ENCODE results near the gene E2F1.
A peak's percentile ranks its signal among the peaks of the same experiment; 100 is the strongest.

E2F1 gene

GRCh38 chr20:33725607-33726264, 39.6 kb upstream of the E2F1 start:
- Histone ChIP-seq H3K27ac (ENCODE audit: low read length) (no peak overlapping the region), H3K9me3 (ENCODE audit: control insufficient read depth, low read depth, low read length) (no peaks in the 10 kb centered on the region), H3K4me3 (ENCODE audit: low read length) (no peak overlapping the region), H3K9ac (ENCODE audit: low read length) (no peak overlapping the region), H3K36me3 (ENCODE audit: control insufficient read depth, low read depth, low read length) (no peaks in the 10 kb centered on the region), H3K27me3 (ENCODE audit: control insufficient read depth, insufficient read depth, low read length) (no peaks in the 10 kb centered on the region), H3K4me1 (ENCODE audit: control insufficient read depth, low read depth, low read length) (no peaks in the 10 kb centered on the region)

GRCh38 chr20:33724439-33725094, 38.4 kb upstream of the E2F1 start:
- Histone ChIP-seq H3K36me3 (ENCODE audit: control insufficient read depth, low read depth, low read length) (no peaks in the 10 kb centered on the region), H3K4me1 (ENCODE audit: control insufficient read depth, low read depth, low read length) (no peaks in the 10 kb centered on the region), H3K9ac (ENCODE audit: low read length) (no peak overlapping the region), H3K27me3 (ENCODE audit: control insufficient read depth, insufficient read depth, low read length) (no peaks in the 10 kb centered on the region), H3K4me3 (ENCODE audit: low read length) (no peak overlapping the region), H3K9me3 (ENCODE audit: control insufficient read depth, low read depth, low read length) (no peaks in the 10 kb centered on the region), H3K27ac (ENCODE audit: low read length) (no peak overlapping the region)

- H3K27ac ChIP-seq (ENCODE audit: low read length) = no peak overlapping the region
- no peaks in the 10 kb centered on the region for H3K9me3 ChIP-seq (ENCODE audit: control insufficient read depth, low read depth, low read length)
- H3K9ac ChIP-seq (ENCODE audit: low read length) = no peak overlapping the region
- no peaks in the 10 kb centered on the region for H3K4me1 ChIP-seq (ENCODE audit: control insufficient read depth, low read depth, low read length)
- H3K4me3 ChIP-seq (ENCODE audit: low read length) = no peak overlapping the region
- H3K27me3 ChIP-seq (ENCODE audit: control insufficient read depth, insufficient read depth, low read length) = no peaks in the 10 kb centered on the region
- no peaks in the 10 kb centered on the region for H3K36me3 ChIP-seq (ENCODE audit: control insufficient read depth, low read depth, low read length)
Observed at GRCh38 chr20:33721391-33722140, 35.4 kb upstream of the E2F1 start.

- Histone ChIP-seq H3K9ac (ENCODE audit: low read length) (no peak within 1 kb of the TSS), H3K9me3 (ENCODE audit: control insufficient read depth, low read depth, low read length) (no peaks in the 10 kb centered on the region), H3K27ac (ENCODE audit: low read length) (no peak within 1 kb of the TSS), H3K36me3 (ENCODE audit: control insufficient read depth, low read depth, low read length) (no peaks in the 10 kb centered on the region), H3K4me1 (ENCODE audit: control insufficient read depth, low read depth, low read length) (no peaks in the 10 kb centered on the region), H3K4me3 (ENCODE audit: low read length) (peak within 1 kb of the TSS; percentile 52), H3K27me3 (ENCODE audit: control insufficient read depth, insufficient read depth, low read length) (no peaks in the 10 kb centered on the region)
Observed at GRCh38 chr20:33719989-33720709, 34.0 kb upstream of the E2F1 start, which contains the start of gene PXMP4. TSS of gene PXMP4 (minus strand) at chr20:33720310. CDS start at chr20:33720207, 103 bp downstream.

- Histone ChIP-seq H3K27ac (ENCODE audit: low read length) (no peak overlapping the region), H3K4me3 (ENCODE audit: low read length) (peak overlapping the region; percentile 52), H3K4me1 (ENCODE audit: control insufficient read depth, low read depth, low read length) (no peaks in the 10 kb centered on the region), H3K27me3 (ENCODE audit: control insufficient read depth, insufficient read depth, low read length) (no peaks in the 10 kb centered on the region), H3K9me3 (ENCODE audit: control insufficient read depth, low read depth, low read length) (no peaks in the 10 kb centered on the region), H3K36me3 (ENCODE audit: control insufficient read depth, low read depth, low read length) (no peaks in the 10 kb centered on the region), H3K9ac (ENCODE audit: low read length) (no peak overlapping the region)
Observed at GRCh38 chr20:33719277-33719988, 33.2 kb upstream of the E2F1 start.

GRCh38 chr20:33716498-33716897, 30.3 kb upstream of the E2F1 start:
- H3K9ac ChIP-seq (ENCODE audit: low read length) = no peak overlapping the region
- no peak overlapping the region for H3K4me3 ChIP-seq (ENCODE audit: low read length)
- H3K27ac ChIP-seq (ENCODE audit: low read length) = no peak overlapping the region
- H3K9me3 ChIP-seq (ENCODE audit: control insufficient read depth, low read depth, low read length) = no peaks in the 10 kb centered on the region
- no peaks in the 10 kb centered on the region for H3K36me3 ChIP-seq (ENCODE audit: control insufficient read depth, low read depth, low read length)
- no peaks in the 10 kb centered on the region for H3K27me3 ChIP-seq (ENCODE audit: control insufficient read depth, insufficient read depth, low read length)
- no peaks in the 10 kb centered on the region for H3K4me1 ChIP-seq (ENCODE audit: control insufficient read depth, low read depth, low read length)

GRCh38 chr20:33713865-33714367, 27.7 kb upstream of the E2F1 start:
- Histone ChIP-seq H3K9ac (ENCODE audit: low read length) (no peak overlapping the region), H3K9me3 (ENCODE audit: control insufficient read depth, low read depth, low read length) (no peaks in the 10 kb centered on the region), H3K4me1 (ENCODE audit: control insufficient read depth, low read depth, low read length) (no peaks in the 10 kb centered on the region), H3K27me3 (ENCODE audit: control insufficient read depth, insufficient read depth, low read length) (no peaks in the 10 kb centered on the region), H3K27ac (ENCODE audit: low read length) (no peak overlapping the region), H3K36me3 (ENCODE audit: control insufficient read depth, low read depth, low read length) (no peaks in the 10 kb centered on the region), H3K4me3 (ENCODE audit: low read length) (no peak overlapping the region)

GRCh38 chr20:33711446-33711738, 25.2 kb upstream of the E2F1 start:
- Histone ChIP-seq H3K4me3 (ENCODE audit: low read length) (no peak overlapping the region), H3K27me3 (ENCODE audit: control insufficient read depth, insufficient read depth, low read length) (no peaks in the 10 kb centered on the region), H3K27ac (ENCODE audit: low read length) (no peak overlapping the region), H3K4me1 (ENCODE audit: control insufficient read depth, low read depth, low read length) (no peaks in the 10 kb centered on the region), H3K9ac (ENCODE audit: low read length) (no peak overlapping the region), H3K9me3 (ENCODE audit: control insufficient read depth, low read depth, low read length) (no peaks in the 10 kb centered on the region), H3K36me3 (ENCODE audit: control insufficient read depth, low read depth, low read length) (no peaks in the 10 kb centered on the region)

GRCh38 chr20:33710681-33711445, 24.7 kb upstream of the E2F1 start:
- Histone ChIP-seq H3K9me3 (ENCODE audit: control insufficient read depth, low read depth, low read length) (no peaks in the 10 kb centered on the region), H3K27me3 (ENCODE audit: control insufficient read depth, insufficient read depth, low read length) (no peaks in the 10 kb centered on the region), H3K36me3 (ENCODE audit: control insufficient read depth, low read depth, low read length) (no peaks in the 10 kb centered on the region), H3K4me3 (ENCODE audit: low read length) (no peak overlapping the region), H3K27ac (ENCODE audit: low read length) (no peak overlapping the region), H3K4me1 (ENCODE audit: control insufficient read depth, low read depth, low read length) (no peaks in the 10 kb centered on the region), H3K9ac (ENCODE audit: low read length) (no peak overlapping the region)

- Histone ChIP-seq H3K27me3 (ENCODE audit: control insufficient read depth, insufficient read depth, low read length) (no peaks in the 10 kb centered on the region), H3K9ac (ENCODE audit: low read length) (no peak overlapping the region), H3K27ac (ENCODE audit: low read length) (no peak overlapping the region), H3K4me1 (ENCODE audit: control insufficient read depth, low read depth, low read length) (no peaks in the 10 kb centered on the region), H3K9me3 (ENCODE audit: control insufficient read depth, low read depth, low read length) (no peaks in the 10 kb centered on the region), H3K36me3 (ENCODE audit: control insufficient read depth, low read depth, low read length) (no peaks in the 10 kb centered on the region), H3K4me3 (ENCODE audit: low read length) (no peak overlapping the region)
Observed at GRCh38 chr20:33709905-33710541, 23.8 kb upstream of the E2F1 start.

All from iPS-18a (cell line).